K562 (cell line): ENCODE results near the gene CLASP1. TPM values are rescaled to one million over a fixed set of nuclear protein-coding genes. Genes with fewer than 3 reads are reported as not detected.

Experiments used
- ATAC-seq: fragments of 200-7000 bp; cut with Tn5 transposase; 3 replicates; pipeline ENCODE4 v1.9.1; 2020; ENCODE audit warnings: moderate library complexity
- BruUV-seq: library from RNA; stranded (reverse); fragments of 400-500 nt; replicated peaks from 2 replicates; lab custom pipeline; 2021; lab: Mats Ljungman, UMichigan
- CTCF ChIA-PET: fragments of 300-600 bp; formaldehyde crosslinking; extraction: SDS; loops from one replicate; lab custom pipeline; 2021; ENCODE audit warnings: low intra/inter-chr PET ratio; lab: Yijun Ruan, JAX
- POLR2A ChIA-PET: fragments of 300-600, 350-650 bp; sonication (Branson Sonifier 250); formaldehyde crosslinking; extraction: SDS; loops from one replicate; lab custom pipeline; 2021; ENCODE audit warnings: antibody characterized with exemption, inconsistent platforms; lab: Yijun Ruan, JAX
- DNase-seq, 4 experiments: peaks; one replicate each; pipeline versions ENCODE4 v3.0.0 to v3.0.0-alpha.2; 2011 to 2018; ENCODE audit warnings: low spot score in 3 of 4, mixed read lengths in 3 of 4; ENCODE audit errors: extremely low read depth in 1 of 4
- FAIRE-seq: peaks from 2 replicates; lab custom pipeline; 2011; peaks lifted over from hg19 to GRCh38; lab: Jason Lieb, UNC
- H2AFZ ChIP-seq: 2 replicates; pipeline ENCODE4 v1.6.0; 2011; ENCODE audit warnings: low read depth, low read length, control low read depth, inconsistent platforms
- H3K27ac ChIP-seq: fragments of 200-600 bp; 3 replicates; pipeline ENCODE4 v1.8.0; 2011; ENCODE audit warnings: low read depth, mild to moderate bottlenecking, control low read depth, inconsistent platforms, low read length, moderate library complexity, mixed read lengths; ENCODE audit errors: extremely low read depth
- H3K27me3 ChIP-seq, 2 experiments: fragments of 300-600 bp in 1 of 2; 2 replicates in 1 of 2; 3 replicates in 1 of 2; pipeline versions ENCODE4 v1.6.0 to v1.8.0; 2011; ENCODE audit warnings: inconsistent platforms in 2 of 2, low read length in 2 of 2, mild to moderate bottlenecking in 1 of 2, mixed read lengths in 1 of 2, moderate library complexity in 1 of 2; ENCODE audit not compliant: control insufficient read depth in 2 of 2, insufficient read depth in 2 of 2
- H3K36me3 ChIP-seq: fragments of 300-600 bp; 3 replicates; pipeline ENCODE4 v1.8.0; 2011; ENCODE audit warnings: mild to moderate bottlenecking, low read length, inconsistent platforms; ENCODE audit not compliant: control insufficient read depth, insufficient read depth
- H3K4me1 ChIP-seq, 2 experiments: fragments of 200-600 bp in 1 of 2; replicated peaks in 1 of 2; 2 replicates in 1 of 2; 3 replicates in 1 of 2; pipeline versions ENCODE4 v1.5.1 to v1.8.0; 2011; ENCODE audit warnings: inconsistent platforms in 2 of 2, low read length in 2 of 2, mild to moderate bottlenecking in 1 of 2, mixed read lengths in 1 of 2, moderate library complexity in 1 of 2; ENCODE audit not compliant: control insufficient read depth in 2 of 2, insufficient read depth in 2 of 2
- H3K4me2 ChIP-seq: 2 replicates; pipeline ENCODE4 v1.6.1; 2011; ENCODE audit warnings: low read length, control low read depth, inconsistent platforms, mixed read lengths; ENCODE audit not compliant: insufficient read depth
- H3K4me3 ChIP-seq: fragments of 200-600 bp; sonication (generic), shearing (Covaris generic); 2 replicates; pipeline ENCODE4 v1.5.1; 2016; ENCODE audit warnings: control low read depth, inconsistent platforms
- H3K79me2 ChIP-seq: fragments of 200-600 bp; 3 replicates; pipeline ENCODE4 v1.8.0; 2011; ENCODE audit warnings: low read length, inconsistent platforms; ENCODE audit not compliant: control insufficient read depth, insufficient read depth
- H3K9ac ChIP-seq, 2 experiments: 2 replicates each; pipeline versions ENCODE4 v1.6.0 to v1.6.1; 2011; ENCODE audit warnings: low read depth in 2 of 2, low read length in 2 of 2, control low read depth in 1 of 2, inconsistent platforms in 1 of 2, mild to moderate bottlenecking in 1 of 2, mixed read lengths in 1 of 2; ENCODE audit not compliant: insufficient read depth in 1 of 2
- H3K9me1 ChIP-seq: one replicate; pipeline ENCODE4 v1.6.0; 2011; ENCODE audit warnings: inconsistent platforms, mild to moderate bottlenecking, low read length, moderate library complexity; ENCODE audit not compliant: control insufficient read depth, insufficient read depth
- H3K9me3 ChIP-seq: replicated peaks from 2 replicates; pipeline ENCODE4 v1.5.1; 2011; ENCODE audit warnings: low read depth, low read length, inconsistent platforms; ENCODE audit not compliant: control insufficient read depth, insufficient read depth
- H4K20me1 ChIP-seq: replicated peaks from 2 replicates; pipeline ENCODE4 v1.6.1; 2011; ENCODE audit warnings: low read length, inconsistent platforms, mixed read lengths; ENCODE audit not compliant: control insufficient read depth, insufficient read depth
- ARHGAP35 ChIP-seq: fragments of 450-650 bp; IDR thresholded peaks from 2 replicates; pipeline ENCODE4 v1.6.1; 2018; ENCODE audit not compliant: partially characterized antibody
- CEBPB ChIP-seq: fragments of 450-650 bp; IDR thresholded peaks from 2 replicates; pipeline ENCODE4 v1.6.1; 2016; ENCODE audit warnings: missing genetic modification characterization, missing compliant biosample characterization
- CHD4 ChIP-seq: fragments of 200-600 bp; sonication (generic); IDR thresholded peaks from 3 replicates; pipeline ENCODE4 v1.6.1; 2012; ENCODE audit warnings: low read depth, mild to moderate bottlenecking, mixed read lengths, low read length, inconsistent platforms; ENCODE audit not compliant: insufficient read depth, insufficient replicate concordance, poor library complexity, severe bottlenecking
- HDAC1 ChIP-seq, 2 experiments: fragments of 450-650 bp; IDR thresholded peaks; 2 replicates each; pipeline ENCODE4 v1.6.1; 2016 to 2017; ENCODE audit warnings: inconsistent platforms in 1 of 2, mild to moderate bottlenecking in 1 of 2, moderate library complexity in 1 of 2
- NCOA1 ChIP-seq: fragments of 450-650 bp; IDR thresholded peaks from 2 replicates; pipeline ENCODE4 v1.6.1; 2016; ENCODE audit warnings: low read depth
- NCOA4 ChIP-seq: fragments of 450-650 bp; IDR thresholded peaks from 2 replicates; pipeline ENCODE4 v1.6.1; 2018; ENCODE audit warnings: mild to moderate bottlenecking; ENCODE audit not compliant: partially characterized antibody
- SMC3 ChIP-seq: conservative IDR thresholded peaks from 2 replicates; pipeline ENCODE4 v1.6.1; 2011; ENCODE audit warnings: low read depth, low read length, improper control_type of control experiment; ENCODE audit not compliant: insufficient read depth
- whole genome bisulfite sequencing: fragments of 100-300 bp; shearing (Covaris generic); methylation state at CpG from one replicate; pipeline ENCODE4 v1.1.6; 2016; ENCODE audit warnings: low coverage, mixed read lengths; ENCODE audit not compliant: insufficient coverage; ENCODE audit errors: missing lambda C conversion rate; 5-methylcytosine and 5-hydroxymethylcytosine counted together
- in situ Hi-C: fragments of 300-500 bp; cut with MboI; formaldehyde crosslinking; loops from 4 replicates; pipeline ENCODE4 v1.15.0; 2018; ENCODE audit warnings: inconsistent platforms, mixed read lengths
- intact Hi-C: fragments of 100-400 bp; cut with micrococcal nuclease; formaldehyde crosslinking; loops from 2 replicates; pipeline ENCODE4 v1.14.2; 2022
- polyA plus RNA-seq, 8 experiments: library from polyadenylated mRNA; depleted of rRNA in 4 of 8; stranded (reverse) in 5 of 8; unstranded in 3 of 8; fragments of >200 nt; fragmentation: Nextera tagmentation in 2 of 8; fragmentation: Illumina TruSeq in 1 of 8; extraction: Ambion mirVana in 2 of 8; extraction: Trizol in 1 of 8; gene quantifications; 2 replicates each; pipeline versions ENCODE4 v1.2.1 to v1.2.3, GENCODE V29; 2011 to 2014; ENCODE audit warnings: inconsistent platforms in 1 of 8, missing spikeins in 1 of 8
- total RNA-seq, 7 experiments: library from RNA; depleted of rRNA in 6 of 7; stranded (reverse); fragments of >200 nt in 6 of 7; fragmentation: Illumina TruSeq in 2 of 7; extraction: Trizol in 2 of 7; gene quantifications; 2 replicates each; pipeline versions ENCODE4 v1.2.1 to v1.2.3, GENCODE V29; 2011 to 2021; ENCODE audit warnings: low replicate concordance in 1 of 7
- TF ChIP-seq, protein P1 (sequence below), 3 experiments: IDR thresholded peaks in 2 of 3; conservative IDR thresholded peaks in 1 of 3; 2 replicates each; pipeline ENCODE4 v1.5.1; 2011 to 2012; ENCODE audit warnings: low read length in 3 of 3, mild to moderate bottlenecking in 3 of 3, control low read depth in 2 of 3, improper control_type of control experiment in 1 of 3, inconsistent platforms in 1 of 3, low read depth in 1 of 3, mixed read lengths in 1 of 3, moderate library complexity in 1 of 3; ENCODE audit not compliant: insufficient read depth in 2 of 3
- TF ChIP-seq, protein P2 (sequence below): fragments of 450-650 bp; formaldehyde crosslinking; IDR thresholded peaks from 2 replicates; pipeline ENCODE4 v1.4.0; 2020; ENCODE audit warnings: mild to moderate bottlenecking, moderate library complexity
- TF ChIP-seq, protein P3 (sequence below): fragments of 250-450 bp; sonication (Bioruptor Pico); IDR thresholded peaks from 2 replicates; pipeline ENCODE4 v1.4.0; 2020; ENCODE audit warnings: mild to moderate bottlenecking, moderate library complexity

CLASP1 gene
- total and polyA plus RNA-seq, 9 of the 15 experiments (the other 6 are each of a cell fraction or from before 2014, with no cell fraction given) = 1.7 to 40.3 (median 20.7) TPM

DNA sequence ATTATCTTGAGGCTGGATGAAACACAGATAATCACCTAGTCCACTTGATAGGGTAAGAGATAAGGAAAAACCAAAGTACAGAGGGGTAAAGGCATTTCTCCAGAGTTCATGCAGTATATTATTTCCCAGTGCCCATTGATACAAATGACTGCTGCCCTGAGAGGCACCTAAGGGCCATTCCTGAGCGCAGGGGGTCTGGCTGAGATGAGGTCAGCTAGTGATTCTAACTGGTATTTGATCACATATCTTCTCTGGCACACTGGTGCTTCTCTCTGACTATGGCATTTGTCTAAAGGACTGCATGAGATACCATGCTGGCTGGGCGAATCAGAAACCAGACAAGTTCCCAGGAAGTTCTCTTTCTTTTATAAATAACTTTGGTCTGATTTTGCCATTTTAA is 291.0 kb downstream of the CLASP1 start:
- WGBS = 100% methylated on average over 2 of the region's 2 CpGs
- no peak for FAIRE-seq

DNA sequence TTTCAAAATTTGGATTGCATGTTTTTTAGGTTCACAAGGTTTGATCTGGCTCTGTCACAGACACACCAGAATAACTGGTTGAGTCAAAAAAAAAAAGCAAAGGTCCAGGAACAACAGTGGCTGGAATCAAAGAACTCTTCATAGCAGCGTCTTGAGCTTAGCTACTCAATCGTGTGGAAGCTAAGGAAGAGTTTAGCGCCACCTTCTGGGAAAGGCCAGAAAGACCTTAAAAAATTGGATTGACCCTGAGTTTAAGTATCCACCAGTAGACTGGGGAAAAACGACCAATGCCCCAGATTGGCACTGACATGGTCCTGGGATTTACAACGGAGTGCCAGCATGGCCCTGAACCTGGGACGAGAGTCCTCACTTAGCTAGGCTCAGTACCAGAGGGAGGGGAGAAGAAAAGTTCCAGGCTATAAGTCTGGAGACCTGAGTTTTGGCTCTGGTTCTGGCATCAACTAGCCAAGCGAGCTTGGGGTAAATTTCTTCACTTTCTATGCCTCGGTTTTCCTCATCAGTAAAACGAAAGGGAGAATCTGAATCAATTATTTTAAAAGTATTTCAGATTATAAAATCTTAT is 293.1 kb downstream of the CLASP1 start:
- no peak overlapping the region for H3K4me3 ChIP-seq
- H3K4me2 ChIP-seq = no peak overlapping the region
- ATAC-seq (peak; percentile 95), DNase-seq (peak; percentile 46 to 69 (median 53)), FAIRE-seq (peak; percentile 88)
- H3K9me3 ChIP-seq = no peaks in the 10 kb centered on the region
- H3K36me3 ChIP-seq = peaks cover 67% of the 10 kb centered on the region
- in situ Hi-C loops = no loop called here
- no peaks in the 10 kb centered on the region for H3K27me3 ChIP-seq
- intact Hi-C loops = loop anchor here (2.0 kb wide), 1 partner anchor 271 kb away; no protein-coding TSS in a partner anchor
- no peak overlapping the region for H3K27ac ChIP-seq
- H3K79me2 ChIP-seq = no peaks in the 10 kb centered on the region
- no peaks in the 10 kb centered on the region for H3K4me1 ChIP-seq
- H3K9ac ChIP-seq = no peak overlapping the region
- CTCF ChIA-PET = interaction anchor here (0.7 kb wide), 1 partner anchor 811 kb away, joined by 4 read pairs; no protein-coding TSS in a partner anchor
- H2AFZ ChIP-seq = no peak overlapping the region
- no peaks in the 10 kb centered on the region for H3K9me1 ChIP-seq
- POLR2A ChIA-PET = interaction anchor here (0.6 to 3.4 kb wide), 6 partner anchors 9 to 421 kb away, joined by 3 to 12 read pairs (median 3); no protein-coding TSS in a partner anchor
- BruUV-seq = no TSS peak
- WGBS = 17% methylated on average over 9 of the region's 9 CpGs
- H4K20me1 ChIP-seq = no peaks in the 10 kb centered on the region
- TF ChIP-seq SMC3 = 0 out of 2 replicates have a peak, but pooled peaks have one; percentile 58
- TF ChIP-seq, protein P1, sequence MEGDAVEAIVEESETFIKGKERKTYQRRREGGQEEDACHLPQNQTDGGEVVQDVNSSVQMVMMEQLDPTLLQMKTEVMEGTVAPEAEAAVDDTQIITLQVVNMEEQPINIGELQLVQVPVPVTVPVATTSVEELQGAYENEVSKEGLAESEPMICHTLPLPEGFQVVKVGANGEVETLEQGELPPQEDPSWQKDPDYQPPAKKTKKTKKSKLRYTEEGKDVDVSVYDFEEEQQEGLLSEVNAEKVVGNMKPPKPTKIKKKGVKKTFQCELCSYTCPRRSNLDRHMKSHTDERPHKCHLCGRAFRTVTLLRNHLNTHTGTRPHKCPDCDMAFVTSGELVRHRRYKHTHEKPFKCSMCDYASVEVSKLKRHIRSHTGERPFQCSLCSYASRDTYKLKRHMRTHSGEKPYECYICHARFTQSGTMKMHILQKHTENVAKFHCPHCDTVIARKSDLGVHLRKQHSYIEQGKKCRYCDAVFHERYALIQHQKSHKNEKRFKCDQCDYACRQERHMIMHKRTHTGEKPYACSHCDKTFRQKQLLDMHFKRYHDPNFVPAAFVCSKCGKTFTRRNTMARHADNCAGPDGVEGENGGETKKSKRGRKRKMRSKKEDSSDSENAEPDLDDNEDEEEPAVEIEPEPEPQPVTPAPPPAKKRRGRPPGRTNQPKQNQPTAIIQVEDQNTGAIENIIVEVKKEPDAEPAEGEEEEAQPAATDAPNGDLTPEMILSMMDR (IDR thresholded peaks at IDR 0.05 in 2 of 3, conservative IDR thresholded peaks at IDR 0.05 in 1 of 3; ENCODE audit: insufficient read depth in 2 of 3, low read depth in 1 of 3, low read length in 3 of 3) = peak; percentile 73 to 77 (median 75)
- TF ChIP-seq, protein P2, sequence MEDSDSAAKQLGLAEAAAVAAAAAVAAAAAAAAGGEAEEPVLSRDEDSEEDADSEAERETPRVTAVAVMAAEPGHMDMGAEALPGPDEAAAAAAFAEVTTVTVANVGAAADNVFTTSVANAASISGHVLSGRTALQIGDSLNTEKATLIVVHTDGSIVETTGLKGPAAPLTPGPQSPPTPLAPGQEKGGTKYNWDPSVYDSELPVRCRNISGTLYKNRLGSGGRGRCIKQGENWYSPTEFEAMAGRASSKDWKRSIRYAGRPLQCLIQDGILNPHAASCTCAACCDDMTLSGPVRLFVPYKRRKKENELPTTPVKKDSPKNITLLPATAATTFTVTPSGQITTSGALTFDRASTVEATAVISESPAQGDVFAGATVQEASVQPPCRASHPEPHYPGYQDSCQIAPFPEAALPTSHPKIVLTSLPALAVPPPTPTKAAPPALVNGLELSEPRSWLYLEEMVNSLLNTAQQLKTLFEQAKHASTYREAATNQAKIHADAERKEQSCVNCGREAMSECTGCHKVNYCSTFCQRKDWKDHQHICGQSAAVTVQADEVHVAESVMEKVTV (CRISPR knock-in tag) = 0 out of 2 replicates have a peak, but pooled peaks have one; percentile 17
- no peak for TF ChIP-seq ARHGAP35
- no peak for TF ChIP-seq NCOA4
- TF ChIP-seq, protein P3, sequence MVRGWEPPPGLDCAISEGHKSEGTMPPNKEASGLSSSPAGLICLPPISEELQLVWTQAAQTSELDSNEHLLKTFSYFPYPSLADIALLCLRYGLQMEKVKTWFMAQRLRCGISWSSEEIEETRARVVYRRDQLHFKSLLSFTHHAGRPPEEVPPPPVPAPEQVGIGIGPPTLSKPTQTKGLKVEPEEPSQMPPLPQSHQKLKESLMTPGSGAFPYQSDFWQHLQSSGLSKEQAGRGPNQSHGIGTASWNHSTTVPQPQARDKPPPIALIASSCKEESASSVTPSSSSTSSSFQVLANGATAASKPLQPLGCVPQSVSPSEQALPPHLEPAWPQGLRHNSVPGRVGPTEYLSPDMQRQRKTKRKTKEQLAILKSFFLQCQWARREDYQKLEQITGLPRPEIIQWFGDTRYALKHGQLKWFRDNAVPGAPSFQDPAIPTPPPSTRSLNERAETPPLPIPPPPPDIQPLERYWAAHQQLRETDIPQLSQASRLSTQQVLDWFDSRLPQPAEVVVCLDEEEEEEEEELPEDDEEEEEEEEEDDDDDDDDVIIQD (CRISPR knock-in tag) = no peak
- no peak for TF ChIP-seq CHD4

More for the DNA sequence above, 291.0 kb downstream of the CLASP1 start:
- Histone ChIP-seq H2AFZ (no peak overlapping the region), H4K20me1 (no peaks in the 10 kb centered on the region; the same call in 1 of the 2 replicates), H3K4me2 (no peak overlapping the region), H3K9ac (no peak overlapping the region), H3K36me3 (peaks cover 68% of the 10 kb centered on the region), H3K4me1 (no peaks in the 10 kb centered on the region), H3K27ac (no peak overlapping the region), H3K27me3 (no peaks in the 10 kb centered on the region), H3K4me3 (no peak overlapping the region), H3K9me1 (no peaks in the 10 kb centered on the region), H3K79me2 (no peaks in the 10 kb centered on the region), H3K9me3 (no peaks in the 10 kb centered on the region)
- ChIA-PET POLR2A (no interaction called here), CTCF (no interaction called here)
- TF ChIP-seq NCOA1 (no peak), HDAC1 (IDR thresholded peaks at IDR 0.05) (no peak), CEBPB (tag) (no peak)
- DNase-seq (no peak), ATAC-seq (no peak)
- intact Hi-C loops (no loop called here), in situ Hi-C loops (no loop called here)
- BruUV-seq = no TSS peak
